GM12865 (cell line): ENCODE results near the gene KATNB1.
A peak's percentile ranks its signal among the peaks of the same experiment; 100 is the strongest.

Experiments
- DNase-seq: peaks from one replicate; pipeline ENCODE4 v3.0.0; 2010; ENCODE audit warnings: low read depth
- H3K4me3 ChIP-seq: 2 replicates; pipeline ENCODE4 v1.5.1; 2011; ENCODE audit warnings: mild to moderate bottlenecking, low read depth, low read length, control low read depth
- TF ChIP-seq, protein P1 (sequence below): IDR thresholded peaks from 2 replicates; pipeline ENCODE4 v1.5.1; 2011; ENCODE audit warnings: low read length, control low read depth, low read depth, inconsistent platforms; ENCODE audit not compliant: insufficient read depth; ENCODE audit errors: missing control alignments

Gene KATNB1

DNA sequence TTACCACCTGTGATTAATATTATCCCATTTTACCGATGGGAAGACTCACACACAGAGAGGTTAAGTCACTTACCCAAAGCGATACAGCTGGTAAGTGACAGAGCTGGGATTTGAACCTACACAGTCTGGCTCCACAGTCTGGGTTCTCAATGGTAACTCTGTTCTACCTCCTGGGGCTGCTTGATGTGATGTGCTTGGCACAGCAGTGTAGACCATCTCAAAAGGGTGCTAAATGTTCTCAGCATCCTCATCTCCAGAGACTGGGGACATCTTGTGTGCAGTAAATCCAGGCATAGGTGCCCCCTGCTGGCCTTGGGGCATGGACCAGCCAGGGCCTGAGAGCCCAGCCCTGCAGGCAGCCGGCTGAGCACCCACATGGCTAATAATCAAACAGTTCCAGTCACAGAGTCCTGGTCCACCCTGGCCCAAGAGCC lies 15.4 kb upstream of the KATNB1 start:
- peak; percentile 70 for DNase-seq
- H3K4me3 ChIP-seq = no peak overlapping the region
- TF ChIP-seq, protein P1, sequence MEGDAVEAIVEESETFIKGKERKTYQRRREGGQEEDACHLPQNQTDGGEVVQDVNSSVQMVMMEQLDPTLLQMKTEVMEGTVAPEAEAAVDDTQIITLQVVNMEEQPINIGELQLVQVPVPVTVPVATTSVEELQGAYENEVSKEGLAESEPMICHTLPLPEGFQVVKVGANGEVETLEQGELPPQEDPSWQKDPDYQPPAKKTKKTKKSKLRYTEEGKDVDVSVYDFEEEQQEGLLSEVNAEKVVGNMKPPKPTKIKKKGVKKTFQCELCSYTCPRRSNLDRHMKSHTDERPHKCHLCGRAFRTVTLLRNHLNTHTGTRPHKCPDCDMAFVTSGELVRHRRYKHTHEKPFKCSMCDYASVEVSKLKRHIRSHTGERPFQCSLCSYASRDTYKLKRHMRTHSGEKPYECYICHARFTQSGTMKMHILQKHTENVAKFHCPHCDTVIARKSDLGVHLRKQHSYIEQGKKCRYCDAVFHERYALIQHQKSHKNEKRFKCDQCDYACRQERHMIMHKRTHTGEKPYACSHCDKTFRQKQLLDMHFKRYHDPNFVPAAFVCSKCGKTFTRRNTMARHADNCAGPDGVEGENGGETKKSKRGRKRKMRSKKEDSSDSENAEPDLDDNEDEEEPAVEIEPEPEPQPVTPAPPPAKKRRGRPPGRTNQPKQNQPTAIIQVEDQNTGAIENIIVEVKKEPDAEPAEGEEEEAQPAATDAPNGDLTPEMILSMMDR = peak; percentile 56

DNA sequence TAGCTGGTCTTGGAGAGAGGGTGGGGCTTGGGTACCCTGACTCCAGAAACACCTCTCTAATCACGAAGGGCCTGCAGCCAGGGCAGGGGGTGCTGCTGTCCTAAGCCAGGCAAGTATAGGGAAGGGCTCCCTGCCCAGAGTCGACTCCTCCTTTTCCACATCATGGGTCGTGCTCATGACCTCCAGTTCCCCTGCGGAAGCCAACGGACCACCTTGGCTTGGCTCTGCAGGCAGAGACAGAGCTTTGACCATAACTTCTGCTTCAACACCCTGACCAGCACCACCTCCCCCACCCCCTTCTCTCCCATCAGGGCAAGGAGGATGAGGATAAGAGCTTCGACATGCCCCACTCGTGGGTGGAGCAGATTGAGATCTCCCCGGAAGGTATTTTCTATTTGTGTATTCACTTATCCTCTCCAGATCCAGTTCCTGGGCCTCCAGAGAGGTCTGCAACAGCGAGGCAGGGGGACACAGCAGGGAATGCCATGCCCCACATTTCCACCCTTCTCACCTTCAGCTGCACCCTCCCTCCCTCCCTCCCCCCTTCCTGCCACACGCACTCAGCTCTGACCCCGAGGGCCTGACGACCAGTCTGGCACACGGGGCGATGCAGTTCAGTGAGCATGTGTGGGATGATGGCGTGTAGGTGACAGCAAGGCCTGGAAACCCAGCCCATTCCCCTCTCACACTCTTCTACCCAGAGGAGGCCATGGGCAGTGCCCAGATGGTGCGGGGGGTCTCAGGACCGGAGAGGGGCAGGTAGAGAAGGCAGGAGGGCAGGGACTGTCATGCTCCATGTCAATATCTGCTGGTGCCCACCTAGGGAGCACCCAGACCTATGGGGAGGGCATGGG lies 14.0 kb upstream of the KATNB1 start:
- TF ChIP-seq, protein P1 = no peak
- H3K4me3 ChIP-seq = no peak overlapping the region
- no peak for DNase-seq

DNA sequence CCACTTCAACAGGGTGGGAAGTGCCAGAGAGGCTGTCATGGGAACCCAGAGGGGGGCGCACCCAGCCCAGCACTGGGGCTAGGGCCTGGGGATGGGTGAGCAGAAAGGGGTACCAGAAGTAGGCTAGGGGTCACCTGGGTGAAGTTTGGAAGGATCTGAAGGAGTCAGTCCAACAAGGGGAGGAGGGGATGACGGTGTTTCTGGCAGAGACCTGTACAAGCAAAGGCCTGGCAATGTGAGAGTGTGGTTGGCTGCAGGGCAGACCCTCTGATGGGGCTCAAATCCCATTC lies 13.4 kb upstream of the KATNB1 start:
- TF ChIP-seq, protein P1 = no peak
- no peak for DNase-seq
- no peak overlapping the region for H3K4me3 ChIP-seq

DNA sequence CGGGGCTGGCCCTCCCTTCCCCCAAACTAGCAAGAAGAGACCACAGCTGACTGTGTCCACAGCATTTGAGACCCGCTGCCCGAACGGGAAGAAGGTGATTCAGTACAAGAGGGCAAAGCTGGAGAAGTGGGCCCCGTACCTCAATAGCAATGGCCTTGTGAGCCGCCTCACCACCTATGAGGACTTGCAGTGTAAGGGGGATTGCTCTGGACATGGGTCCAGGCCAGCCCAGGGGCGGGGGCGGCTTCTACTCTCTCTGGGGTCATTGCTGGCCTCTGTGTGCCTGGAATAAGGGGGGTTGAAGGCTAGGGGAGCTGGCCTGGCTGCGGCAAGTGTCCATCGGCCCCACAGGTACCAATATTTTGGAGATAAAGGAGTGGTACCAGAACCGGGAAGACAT lies 12.9 kb upstream of the KATNB1 start:
- no peak overlapping the region for H3K4me3 ChIP-seq
- TF ChIP-seq, protein P1 = no peak
- no peak for DNase-seq

DNA sequence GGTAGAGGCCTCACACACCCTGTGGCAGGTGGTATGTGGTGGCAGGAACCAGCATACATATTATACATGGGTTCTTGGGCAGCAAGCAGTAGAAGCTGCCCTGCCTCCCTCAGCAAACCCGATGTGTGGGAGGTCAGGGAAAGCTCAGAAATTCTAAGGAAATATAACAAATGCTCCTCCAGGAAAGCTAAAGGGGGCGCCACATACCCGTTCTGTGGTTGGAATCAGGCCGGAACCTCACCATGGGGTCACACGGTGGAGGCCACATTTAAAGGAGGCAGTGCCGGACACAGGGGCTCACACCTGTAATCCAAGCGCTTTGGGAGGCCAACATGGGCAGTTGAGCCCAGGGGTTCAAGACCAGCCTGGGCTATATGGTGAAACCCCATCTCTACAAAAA lies 12.4 kb upstream of the KATNB1 start:
- H3K4me3 ChIP-seq = no peak overlapping the region
- DNase-seq = no peak
- TF ChIP-seq, protein P1 = no peak

DNA sequence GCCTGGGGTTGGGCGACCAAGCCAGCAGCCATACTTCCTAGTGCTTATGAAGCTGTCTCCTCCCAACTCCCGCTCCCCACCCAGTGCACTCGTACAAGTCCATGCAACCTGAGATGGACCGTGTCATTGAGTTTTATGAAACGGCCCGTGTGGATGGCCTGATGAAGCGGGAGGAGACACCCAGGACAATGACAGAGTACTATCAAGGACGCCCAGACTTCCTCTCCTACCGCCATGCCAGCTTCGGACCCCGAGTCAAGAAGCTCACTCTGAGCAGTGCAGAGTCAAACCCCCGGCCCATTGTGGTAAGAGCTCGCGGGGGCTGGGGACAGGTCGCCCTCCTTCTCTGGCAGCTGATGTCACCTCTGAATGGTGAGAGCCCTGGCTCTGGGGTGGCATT lies 11.0 kb upstream of the KATNB1 start:
- H3K4me3 ChIP-seq = no peak overlapping the region
- DNase-seq = no peak
- TF ChIP-seq, protein P1 = no peak

DNA sequence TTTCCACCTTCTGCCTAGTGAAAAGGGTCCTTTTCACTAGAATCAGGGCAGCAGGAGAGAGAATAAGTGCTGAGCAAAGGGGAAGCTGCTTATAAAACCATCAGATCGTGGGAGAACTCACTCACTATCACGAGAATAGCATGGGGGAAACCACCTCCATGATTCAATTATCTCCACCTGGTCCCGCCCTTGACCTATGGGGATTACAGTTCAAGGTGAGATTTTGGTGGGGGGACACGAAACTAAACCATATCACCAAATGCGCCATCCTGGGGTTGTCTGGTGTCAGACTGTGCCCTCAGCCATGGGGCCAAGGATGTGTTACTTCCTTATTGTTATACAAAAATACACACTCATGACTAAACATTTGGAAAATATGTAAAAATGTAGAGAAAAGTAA lies 10.4 kb upstream of the KATNB1 start:
- no peak for DNase-seq
- TF ChIP-seq, protein P1 = no peak
- H3K4me3 ChIP-seq = no peak overlapping the region
